ENCODE results near the gene RPS21. TPM values are rescaled to one million over a fixed set of nuclear protein-coding genes. Genes with fewer than 3 reads are reported as not detected.

The RPS21 gene
- total and polyA plus RNA-seq, 10 of the 15 experiments (the other 5 are each of a cell fraction or from before 2014, with no cell fraction given), result 1,474 to 4,987 (median 2,439) TPM

GRCh38 chr20:62387219-62387913 is 463 bp downstream of the RPS21 start:
- no peak; the same call in 2 of the 3 replicates for ATAC-seq
- peak; percentile 62 for FAIRE-seq

More at GRCh38 chr20:62387219-62387913, 463 bp downstream of the RPS21 start:
- Histone ChIP-seq H3K4me3 (peak overlapping the region; percentile 100), H3K79me2 (ENCODE audit: control insufficient read depth, insufficient read depth, low read length) (peaks cover 48% of the 10 kb centered on the region), H3K4me1 (ENCODE audit: control insufficient read depth, insufficient read depth, low read length) (peaks cover 4% of the 10 kb centered on the region), H3K9me3 (replicated peaks; ENCODE audit: control insufficient read depth, insufficient read depth, low read length) (no peaks in the 10 kb centered on the region), H3K27ac (ENCODE audit: control insufficient read depth, insufficient read depth) (peak overlapping the region; percentile 93), H3K36me3 (ENCODE audit: control insufficient read depth in 2 of 2, insufficient read depth in 2 of 2, low read length in 1 of 2) (peaks cover 9 to 12% of the 10 kb centered on the region in 2 experiments), H3K9ac (ENCODE audit: control insufficient read depth, insufficient read depth, low read length) (peak overlapping the region; percentile 99), H4K20me1 (ENCODE audit: control insufficient read depth, insufficient read depth) (no peaks in the 10 kb centered on the region), H3K4me2 (ENCODE audit: control insufficient read depth, insufficient read depth) (peak overlapping the region; percentile 76), H2AFZ (ENCODE audit: control insufficient read depth, low read depth, low read length) (no peak overlapping the region), H3K27me3 (replicated peaks in 1 of 2; ENCODE audit: control insufficient read depth in 2 of 2, insufficient read depth in 2 of 2, low read length in 1 of 2) (no peaks in the 10 kb centered on the region)
- intact Hi-C loops (cut with micrococcal nuclease; ENCODE audit: unreplicated experiment) (loop anchor here (1.0 to 10.0 kb wide), 5 partner anchors 85 to 373 kb away; partner anchors contain the start of genes ADRM1, LSM14B and MTG2), in situ Hi-C loops (cut with MboI) (loop anchor here (25.0 kb wide), 1 partner anchor 375 kb away; no protein-coding TSS in a partner anchor)
- TF ChIP-seq E2F8 (IDR thresholded peaks at IDR 0.05; ENCODE audit: low read depth, partially characterized antibody) (no peak), HDGF (IDR thresholded peaks at IDR 0.05) (peak; percentile 45; the same call in 1 of the 2 replicates), POLR2AphosphoS5 (IDR thresholded peaks at IDR 0.05; ENCODE audit: low read length) (peak; percentile 36; the same call in 1 of the 2 replicates), POLR2A (IDR thresholded peaks at IDR 0.05; ENCODE audit: low read depth, low read length) (peak; percentile 2; the same call in 1 of the 2 replicates), BHLHE40 (IDR thresholded peaks at IDR 0.05; ENCODE audit: borderline replicate concordance in 1 of 2, low read depth in 2 of 2, low read length in 1 of 2) (0 out of 4 replicates have a peak, but pooled peaks of 1 of the 2 experiments have one; percentile 0), RUNX3 (IDR thresholded peaks at IDR 0.05; ENCODE audit: low read length) (0 out of 2 replicates have a peak, but pooled peaks have one; percentile 4)
- TSS peak; percentile 84 for BruUV-seq (replicated peaks)
- WGBS (ENCODE audit: insufficient coverage, insufficient replicate concordance, low lambda C conversion rate, missing lambda C conversion rate), result 0% methylated on average over 33 of the region's 47 CpGs
- SMC1A ChIA-PET (ENCODE audit: uncharacterized antibody, unreplicated experiment), result interaction anchor here (1.0 kb wide), 1 partner anchor 80 kb away, joined by 3 read pairs; no protein-coding TSS in a partner anchor
- POLR2A ChIA-PET, result interaction anchor here (0.6 to 1.0 kb wide), 3 partner anchors 22 to 885 kb away, joined by 4 to 5 read pairs (median 5); partner anchors contain the start of gene ARFGAP1
- RAD21 ChIA-PET (ENCODE audit: unreplicated experiment), result interaction anchor here (0.6 to 0.7 kb wide), 2 partner anchors 9 to 417 kb away, joined by 3 to 4 read pairs; partner anchors contain the start of gene OGFR
- DNase-seq (ENCODE audit: low read depth, low spot score), result no peak
- CTCF ChIA-PET, result interaction anchor here (1.1 kb wide), 1 partner anchor 87 kb away, joined by 3 read pairs; no protein-coding TSS in a partner anchor
